Memory B cell (primary cell): ENCODE results near the gene SLC30A3.

ENCODE experiments used
- ATAC-seq: fragments of 150-1000 bp; cut with Tn5 transposase; 2 replicates; pipeline ENCODE4 v1.10.0; 2021; ENCODE audit warnings: low read depth, mild to moderate bottlenecking, moderate library complexity
- DNase-seq, 2 donors: peaks; one replicate each; pipeline ENCODE4 v3.0.0; 2022; ENCODE audit warnings: low spot score in 2 of 2
- H3K27ac Mint-ChIP-seq: one replicate; pipeline ENCODE4 v1.8.0; 2022; ENCODE audit warnings: mild to moderate bottlenecking, moderate library complexity, mixed read lengths
- H3K27me3 Mint-ChIP-seq: one replicate; pipeline ENCODE4 v1.8.0; 2022; ENCODE audit warnings: mixed read lengths
- H3K36me3 Mint-ChIP-seq: one replicate; pipeline ENCODE4 v1.8.0; 2022; ENCODE audit warnings: mild to moderate bottlenecking, mixed read lengths
- H3K4me1 Mint-ChIP-seq: one replicate; pipeline ENCODE4 v1.8.0; 2022; ENCODE audit warnings: mixed read lengths
- H3K4me3 Mint-ChIP-seq: one replicate; pipeline ENCODE4 v1.8.0; 2022; ENCODE audit warnings: mild to moderate bottlenecking, moderate library complexity, mixed read lengths
- H3K9me3 Mint-ChIP-seq: one replicate; pipeline ENCODE4 v1.8.0; 2022; ENCODE audit warnings: mixed read lengths

Gene SLC30A3

DNA sequence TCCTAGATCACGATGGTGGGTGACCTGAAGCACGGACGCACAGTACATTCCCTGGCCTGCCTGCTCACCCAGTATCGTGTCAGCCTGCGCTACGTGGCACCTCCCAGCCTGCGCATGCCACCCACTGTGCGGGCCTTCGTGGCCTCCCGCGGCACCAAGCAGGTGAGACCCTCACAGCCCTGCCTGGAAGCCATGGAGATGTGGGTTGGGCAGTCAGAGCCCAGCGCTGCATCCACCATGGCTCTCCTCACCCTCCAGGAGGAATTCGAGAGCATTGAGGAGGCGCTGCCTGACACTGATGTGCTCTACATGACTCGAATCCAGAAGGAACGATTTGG is 20.3 kb downstream of the SLC30A3 start:
- DNase-seq (no peak), ATAC-seq (no peak)
- no peaks in the 10 kb centered on the region for H3K27me3 Mint-ChIP-seq
- H3K4me3 Mint-ChIP-seq, result no peak overlapping the region
- no peaks in the 10 kb centered on the region for H3K9me3 Mint-ChIP-seq
- H3K4me1 Mint-ChIP-seq, result no peaks in the 10 kb centered on the region
- H3K36me3 Mint-ChIP-seq, result peaks cover 22% of the 10 kb centered on the region
- H3K27ac Mint-ChIP-seq, result no peak overlapping the region

DNA sequence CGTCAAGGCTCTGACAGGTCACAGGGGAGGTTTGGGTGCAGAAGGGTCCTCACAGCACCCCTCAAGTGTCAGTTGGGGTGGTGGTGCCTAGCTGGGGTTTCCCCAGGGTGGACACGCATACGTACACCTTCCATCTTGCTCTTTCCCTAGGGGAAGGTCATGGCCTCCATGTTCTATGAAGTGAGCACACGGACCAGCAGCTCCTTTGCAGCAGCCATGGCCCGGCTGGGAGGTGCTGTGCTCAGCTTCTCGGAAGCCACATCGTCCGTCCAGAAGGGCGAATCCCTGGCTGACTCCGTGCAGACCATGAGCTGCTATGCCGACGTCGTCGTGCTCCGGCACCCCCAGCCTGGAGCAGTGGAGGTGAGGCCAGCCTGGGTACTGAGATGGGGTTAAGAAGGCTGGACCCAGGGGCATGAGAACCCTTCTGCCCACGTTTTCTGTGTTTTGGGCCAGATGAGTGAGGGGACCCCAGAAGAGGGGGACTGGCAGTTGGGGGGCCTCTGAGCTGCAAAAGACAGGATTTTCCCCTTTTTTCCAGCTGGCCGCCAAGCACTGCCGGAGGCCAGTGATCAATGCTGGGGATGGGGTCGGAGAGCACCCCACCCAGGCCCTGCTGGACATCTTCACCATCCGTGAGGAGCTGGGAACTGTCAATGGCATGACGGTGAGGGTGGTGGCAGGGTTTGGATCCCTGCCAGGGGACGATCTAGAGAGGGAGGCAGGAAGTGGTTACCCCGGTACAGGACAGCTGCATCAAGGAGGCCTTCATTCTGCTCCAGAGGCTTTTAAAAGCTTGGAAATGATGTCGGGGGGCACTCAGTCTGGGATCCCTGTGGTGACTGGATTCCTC is 20.9 kb downstream of the SLC30A3 start:
- Mint-ChIP-seq H3K4me1 (no peaks in the 10 kb centered on the region), H3K4me3 (no peak overlapping the region), H3K36me3 (peaks cover 27% of the 10 kb centered on the region), H3K27ac (no peak overlapping the region), H3K9me3 (no peaks in the 10 kb centered on the region), H3K27me3 (no peaks in the 10 kb centered on the region)
- no peak for DNase-seq
- ATAC-seq, result no peak

DNA sequence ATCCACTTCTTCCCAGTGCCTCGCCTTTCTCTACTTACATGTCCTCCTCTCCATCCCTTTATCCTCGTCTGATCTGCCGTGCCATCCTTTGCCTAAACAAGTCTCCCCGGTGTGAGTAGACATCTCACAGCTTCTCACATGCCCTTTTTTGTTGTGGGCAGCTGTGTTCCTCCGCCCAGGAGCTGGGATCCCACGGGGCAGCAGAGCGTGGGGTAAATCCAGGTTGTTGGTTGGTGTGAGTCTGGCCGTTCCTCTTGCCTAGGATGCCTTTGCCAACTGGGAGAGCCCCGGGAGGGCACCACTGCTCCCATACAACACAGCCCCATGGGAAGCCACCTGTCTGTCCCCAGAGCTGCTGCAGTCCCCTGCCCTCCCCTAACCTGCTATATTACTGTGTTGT is 22.4 kb downstream of the SLC30A3 start:
- Mint-ChIP-seq H3K4me1 (no peaks in the 10 kb centered on the region), H3K27ac (no peak overlapping the region), H3K27me3 (no peaks in the 10 kb centered on the region), H3K36me3 (peaks cover 32% of the 10 kb centered on the region), H3K9me3 (no peaks in the 10 kb centered on the region), H3K4me3 (no peak overlapping the region)
- ATAC-seq (no peak), DNase-seq (no peak)

DNA sequence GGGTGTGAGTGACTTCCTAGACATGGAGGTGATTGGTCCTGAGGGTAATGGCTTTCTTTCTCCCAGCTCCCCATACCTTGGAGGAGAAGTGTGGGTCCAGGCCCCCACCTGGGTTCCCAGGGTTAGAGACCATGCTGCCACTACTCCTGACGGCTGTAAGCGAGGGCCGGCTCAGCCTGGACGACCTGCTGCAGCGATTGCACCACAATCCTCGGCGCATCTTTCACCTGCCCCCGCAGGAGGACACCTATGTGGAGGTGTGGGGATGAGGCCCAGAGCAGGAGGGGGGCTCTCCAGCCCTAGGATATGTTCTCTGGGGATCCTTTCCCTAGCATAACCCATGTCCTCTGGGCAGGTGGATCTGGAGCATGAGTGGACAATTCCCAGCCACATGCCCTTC is 23.9 kb downstream of the SLC30A3 start:
- DNase-seq (no peak), ATAC-seq (no peak)
- H3K9me3 Mint-ChIP-seq, result no peaks in the 10 kb centered on the region
- H3K27me3 Mint-ChIP-seq, result no peaks in the 10 kb centered on the region
- no peak overlapping the region for H3K4me3 Mint-ChIP-seq
- peaks cover 38% of the 10 kb centered on the region for H3K36me3 Mint-ChIP-seq
- no peaks in the 10 kb centered on the region for H3K4me1 Mint-ChIP-seq
- H3K27ac Mint-ChIP-seq, result no peak overlapping the region

DNA sequence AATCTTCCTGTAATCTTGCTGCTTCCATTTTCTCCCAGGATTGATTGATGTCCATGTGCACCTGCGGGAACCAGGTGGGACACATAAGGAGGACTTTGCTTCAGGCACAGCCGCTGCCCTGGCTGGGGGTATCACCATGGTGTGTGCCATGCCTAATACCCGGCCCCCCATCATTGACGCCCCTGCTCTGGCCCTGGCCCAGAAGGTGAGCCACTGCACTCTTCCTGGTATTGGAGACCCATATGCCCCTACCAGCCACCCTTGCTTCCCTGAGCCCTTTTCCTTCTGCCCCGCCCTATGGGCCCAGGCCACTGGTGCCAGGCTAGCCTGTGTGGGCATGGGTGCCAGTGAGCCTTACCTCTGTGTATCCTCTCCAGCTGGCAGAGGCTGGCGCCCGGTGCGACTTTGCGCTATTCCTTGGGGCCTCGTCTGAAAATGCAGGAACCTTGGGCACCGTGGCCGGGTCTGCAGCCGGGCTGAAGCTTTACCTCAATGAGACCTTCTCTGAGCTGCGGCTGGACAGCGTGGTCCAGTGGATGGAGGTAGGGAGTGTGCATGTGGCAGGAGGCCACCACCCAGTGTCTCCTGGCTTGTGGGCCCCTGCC is 25.4 kb downstream of the SLC30A3 start:
- Mint-ChIP-seq H3K4me3 (no peak overlapping the region), H3K4me1 (no peaks in the 10 kb centered on the region), H3K27ac (no peak overlapping the region), H3K9me3 (no peaks in the 10 kb centered on the region), H3K36me3 (peaks cover 39% of the 10 kb centered on the region), H3K27me3 (no peaks in the 10 kb centered on the region)
- DNase-seq (no peak), ATAC-seq (no peak)

DNA sequence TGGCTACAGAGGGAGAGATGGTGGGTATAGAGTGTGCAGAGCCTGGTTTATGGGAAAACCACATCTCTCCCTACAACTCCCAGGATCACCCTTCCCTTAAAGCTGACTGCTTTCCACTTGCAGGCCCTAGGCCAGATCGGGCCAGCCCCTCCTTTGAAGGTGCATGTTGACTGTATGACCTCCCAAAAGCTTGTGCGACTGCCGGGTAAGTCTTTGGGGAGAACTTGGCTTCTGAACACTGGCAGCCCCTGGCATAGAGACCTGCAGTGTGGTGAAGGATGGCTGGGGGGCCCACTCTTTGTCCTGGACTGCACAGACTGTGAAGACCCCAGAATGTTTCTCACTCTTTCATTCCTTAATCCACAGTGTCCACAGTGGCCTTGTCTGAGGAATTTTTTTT is 26.2 kb downstream of the SLC30A3 start:
- DNase-seq (no peak), ATAC-seq (no peak)
- no peak overlapping the region for H3K27ac Mint-ChIP-seq
- no peak overlapping the region for H3K4me3 Mint-ChIP-seq
- H3K9me3 Mint-ChIP-seq, result no peaks in the 10 kb centered on the region
- H3K27me3 Mint-ChIP-seq, result no peaks in the 10 kb centered on the region
- H3K4me1 Mint-ChIP-seq, result no peaks in the 10 kb centered on the region
- peaks cover 44% of the 10 kb centered on the region for H3K36me3 Mint-ChIP-seq

DNA sequence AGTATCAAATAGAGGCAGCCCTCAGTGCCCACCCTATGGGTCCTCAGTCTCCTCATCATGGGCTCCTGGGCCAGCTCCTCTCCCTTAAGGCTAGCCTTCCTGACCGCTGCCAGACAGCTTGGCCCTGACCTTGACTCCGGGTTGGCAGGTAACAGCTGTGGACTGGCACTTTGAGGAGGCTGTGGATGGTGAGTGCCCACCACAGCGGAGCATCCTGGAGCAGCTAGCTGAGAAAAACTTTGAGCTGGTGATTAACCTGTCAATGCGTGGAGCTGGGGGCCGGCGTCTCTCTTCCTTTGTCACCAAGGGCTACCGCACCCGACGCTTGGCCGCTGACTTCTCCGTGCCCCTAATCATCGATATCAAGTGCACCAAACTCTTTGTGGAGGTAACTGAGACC is 26.7 kb downstream of the SLC30A3 start:
- no peaks in the 10 kb centered on the region for H3K4me1 Mint-ChIP-seq
- peaks cover 47% of the 10 kb centered on the region for H3K36me3 Mint-ChIP-seq
- no peak overlapping the region for H3K27ac Mint-ChIP-seq
- ATAC-seq, result no peak
- H3K27me3 Mint-ChIP-seq, result no peaks in the 10 kb centered on the region
- DNase-seq, result no peak
- no peak overlapping the region for H3K4me3 Mint-ChIP-seq
- H3K9me3 Mint-ChIP-seq, result no peaks in the 10 kb centered on the region

DNA sequence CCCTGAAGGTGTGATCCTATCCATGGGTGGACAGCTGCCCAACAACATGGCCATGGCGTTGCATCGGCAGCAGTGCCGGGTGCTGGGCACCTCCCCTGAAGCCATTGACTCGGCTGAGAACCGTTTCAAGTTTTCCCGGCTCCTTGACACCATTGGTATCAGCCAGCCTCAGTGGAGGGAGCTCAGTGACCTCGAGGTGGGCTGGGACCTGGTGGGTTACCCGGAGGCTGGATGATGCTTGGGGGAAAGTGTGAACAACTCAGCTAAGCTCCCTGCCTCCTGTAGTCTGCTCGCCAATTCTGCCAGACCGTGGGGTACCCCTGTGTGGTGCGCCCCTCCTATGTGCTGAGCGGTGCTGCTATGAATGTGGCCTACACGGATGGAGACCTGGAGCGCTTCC is 29.5 kb downstream of the SLC30A3 start:
- Mint-ChIP-seq H3K36me3 (peaks cover 40% of the 10 kb centered on the region), H3K4me1 (no peaks in the 10 kb centered on the region), H3K27me3 (no peaks in the 10 kb centered on the region), H3K27ac (no peak overlapping the region), H3K4me3 (no peak overlapping the region), H3K9me3 (no peaks in the 10 kb centered on the region)
- ATAC-seq (no peak), DNase-seq (no peak)

DNA sequence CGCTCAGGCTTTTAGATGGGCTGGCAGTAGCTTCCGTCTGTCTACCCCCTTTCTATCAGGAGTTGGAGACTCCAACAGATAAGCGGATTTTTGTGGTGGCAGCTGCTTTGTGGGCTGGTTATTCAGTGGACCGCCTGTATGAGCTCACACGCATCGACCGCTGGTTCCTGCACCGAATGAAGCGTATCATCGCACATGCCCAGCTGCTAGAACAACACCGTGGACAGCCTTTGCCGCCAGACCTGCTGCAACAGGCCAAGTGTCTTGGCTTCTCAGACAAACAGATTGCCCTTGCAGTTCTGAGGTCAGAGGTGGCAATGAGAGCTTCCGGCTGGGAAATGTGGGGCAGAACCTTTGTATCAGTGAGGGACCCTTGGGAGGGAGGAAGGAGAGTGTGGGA is 30.9 kb downstream of the SLC30A3 start:
- H3K36me3 Mint-ChIP-seq, result peaks cover 38% of the 10 kb centered on the region
- DNase-seq, result no peak
- H3K4me3 Mint-ChIP-seq, result no peak overlapping the region
- no peak for ATAC-seq
- no peaks in the 10 kb centered on the region for H3K9me3 Mint-ChIP-seq
- no peaks in the 10 kb centered on the region for H3K4me1 Mint-ChIP-seq
- H3K27me3 Mint-ChIP-seq, result no peaks in the 10 kb centered on the region
- H3K27ac Mint-ChIP-seq, result no peak overlapping the region

DNA sequence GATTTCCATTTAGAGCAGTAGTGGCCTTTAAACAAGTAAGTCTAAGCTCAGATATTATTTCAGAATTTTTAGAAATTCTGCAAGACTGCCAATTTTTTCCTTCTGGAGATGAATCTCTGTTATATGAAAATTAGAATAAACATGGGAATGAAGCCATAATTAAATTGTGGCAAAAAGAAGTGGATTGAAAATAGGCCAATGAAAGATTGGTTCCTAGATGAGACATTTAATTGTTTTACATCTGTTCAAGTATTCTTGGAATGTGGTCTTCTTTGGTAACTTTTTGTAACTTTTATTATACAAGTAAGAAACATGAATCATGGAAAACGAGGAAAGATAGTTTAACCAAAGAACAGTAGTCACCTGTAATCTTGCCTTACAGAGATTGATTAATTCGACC is 35.3 kb downstream of the SLC30A3 start:
- ATAC-seq (no peak), DNase-seq (no peak)
- Mint-ChIP-seq H3K4me3 (no peak overlapping the region), H3K4me1 (no peaks in the 10 kb centered on the region), H3K36me3 (peaks cover 39% of the 10 kb centered on the region), H3K9me3 (no peaks in the 10 kb centered on the region), H3K27me3 (no peaks in the 10 kb centered on the region), H3K27ac (no peak overlapping the region)

DNA sequence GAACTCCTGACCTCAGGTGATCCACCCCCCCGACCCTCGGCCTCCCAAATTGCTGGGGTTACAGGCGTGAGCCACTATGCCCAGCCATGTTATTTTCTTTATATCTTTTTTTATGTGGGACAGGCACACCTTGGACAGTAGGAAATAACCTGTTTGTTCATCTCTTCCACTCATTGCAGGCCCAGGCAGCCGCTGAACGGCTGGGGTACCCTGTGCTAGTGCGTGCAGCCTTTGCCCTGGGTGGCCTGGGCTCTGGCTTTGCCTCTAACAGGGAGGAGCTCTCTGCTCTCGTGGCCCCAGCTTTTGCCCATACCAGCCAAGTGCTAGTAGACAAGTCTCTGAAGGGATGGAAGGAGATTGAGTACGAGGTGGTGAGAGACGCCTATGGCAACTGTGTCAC is 37.3 kb downstream of the SLC30A3 start:
- no peak overlapping the region for H3K4me3 Mint-ChIP-seq
- no peak for ATAC-seq
- peaks cover 38% of the 10 kb centered on the region for H3K36me3 Mint-ChIP-seq
- no peak overlapping the region for H3K27ac Mint-ChIP-seq
- H3K4me1 Mint-ChIP-seq, result no peaks in the 10 kb centered on the region
- H3K9me3 Mint-ChIP-seq, result no peaks in the 10 kb centered on the region
- DNase-seq, result no peak
- no peaks in the 10 kb centered on the region for H3K27me3 Mint-ChIP-seq

DNA sequence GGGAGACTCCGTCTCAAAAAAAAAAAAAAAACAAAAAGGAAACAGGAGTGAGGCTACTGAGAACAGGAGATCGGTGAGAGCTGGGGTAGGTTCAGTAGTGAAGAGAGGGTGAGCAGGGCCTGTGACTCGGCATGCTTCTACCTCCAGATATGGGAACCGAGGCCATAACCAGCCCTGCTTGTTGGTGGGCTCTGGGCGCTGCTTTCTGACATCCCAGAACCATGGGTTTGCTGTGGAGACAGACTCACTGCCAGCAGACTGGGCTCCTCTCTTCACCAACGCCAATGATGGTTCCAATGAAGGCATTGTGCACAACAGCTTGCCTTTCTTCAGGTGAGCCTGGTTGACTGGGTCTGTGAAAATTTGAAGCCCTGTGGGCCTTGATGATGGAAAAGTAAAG is 39.4 kb downstream of the SLC30A3 start:
- no peaks in the 10 kb centered on the region for H3K27me3 Mint-ChIP-seq
- ATAC-seq, result no peak
- H3K4me3 Mint-ChIP-seq, result no peak overlapping the region
- peaks cover 38% of the 10 kb centered on the region for H3K36me3 Mint-ChIP-seq
- H3K27ac Mint-ChIP-seq, result no peak overlapping the region
- peaks cover 8% of the 10 kb centered on the region for H3K4me1 Mint-ChIP-seq
- DNase-seq, result no peak
- H3K9me3 Mint-ChIP-seq, result no peaks in the 10 kb centered on the region

DNA sequence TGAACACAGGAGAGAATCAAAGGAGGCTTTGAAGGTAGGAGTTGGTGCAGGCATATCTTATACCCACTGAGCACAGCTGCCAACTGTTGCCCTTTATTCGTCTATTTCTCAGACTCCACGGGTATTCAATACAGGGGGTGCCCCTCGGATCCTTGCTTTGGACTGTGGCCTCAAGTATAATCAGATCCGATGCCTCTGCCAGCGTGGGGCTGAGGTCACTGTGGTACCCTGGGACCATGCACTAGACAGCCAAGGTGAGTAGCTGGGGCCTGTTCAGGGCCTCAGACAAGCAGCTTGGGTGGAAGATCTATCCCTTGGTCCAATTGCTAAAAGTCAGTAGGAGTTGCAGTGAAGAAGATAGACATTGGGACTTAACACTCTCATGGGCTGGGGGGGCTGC is 40.4 kb downstream of the SLC30A3 start:
- ATAC-seq (no peak), DNase-seq (no peak)
- Mint-ChIP-seq H3K27me3 (no peaks in the 10 kb centered on the region), H3K36me3 (peaks cover 38% of the 10 kb centered on the region), H3K4me1 (peaks cover 18% of the 10 kb centered on the region), H3K4me3 (no peak overlapping the region), H3K9me3 (no peaks in the 10 kb centered on the region), H3K27ac (no peak overlapping the region)

DNA sequence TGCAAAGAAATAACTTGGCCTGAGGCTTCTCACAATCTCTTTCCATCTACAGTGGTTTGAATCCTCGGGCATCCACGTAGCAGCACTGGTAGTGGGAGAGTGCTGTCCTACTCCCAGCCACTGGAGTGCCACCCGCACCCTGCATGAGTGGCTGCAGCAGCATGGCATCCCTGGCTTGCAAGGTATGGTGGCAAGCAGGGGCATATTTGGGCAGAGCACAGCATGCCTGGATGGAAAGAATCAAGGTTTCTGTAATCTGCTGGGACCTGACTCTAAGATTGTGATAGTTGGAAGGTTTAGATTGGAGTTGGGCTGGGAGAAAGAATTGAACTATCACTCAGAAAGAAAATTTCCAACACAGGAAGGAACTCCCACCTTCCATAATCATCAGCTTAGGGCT is 41.7 kb downstream of the SLC30A3 start:
- no peak overlapping the region for H3K4me3 Mint-ChIP-seq
- H3K36me3 Mint-ChIP-seq, result peaks cover 30% of the 10 kb centered on the region
- ATAC-seq, result no peak
- H3K27ac Mint-ChIP-seq, result no peak overlapping the region
- no peak for DNase-seq
- no peaks in the 10 kb centered on the region for H3K9me3 Mint-ChIP-seq
- H3K27me3 Mint-ChIP-seq, result no peaks in the 10 kb centered on the region
- peaks cover 25% of the 10 kb centered on the region for H3K4me1 Mint-ChIP-seq

DNA sequence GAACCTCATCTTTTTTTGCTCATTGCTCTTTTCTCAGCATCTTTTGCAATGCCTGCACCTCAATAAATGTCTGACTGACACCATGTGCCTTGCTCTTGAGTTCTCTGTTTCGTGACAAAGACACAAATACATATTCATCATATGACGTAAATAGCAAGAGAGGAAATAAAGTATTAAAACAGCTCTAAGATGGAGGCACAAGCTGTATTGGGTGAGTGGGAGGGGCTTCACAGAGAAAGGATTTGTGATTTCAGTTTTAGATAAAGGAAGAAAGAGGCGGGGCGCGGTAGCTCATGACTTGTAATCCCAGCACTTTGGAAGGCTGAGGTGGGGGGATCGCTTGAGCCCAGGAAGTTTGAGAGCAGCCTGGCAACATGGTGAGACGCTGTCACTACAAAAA is 42.8 kb downstream of the SLC30A3 start:
- H3K4me3 Mint-ChIP-seq, result no peak overlapping the region
- ATAC-seq, result no peak
- no peaks in the 10 kb centered on the region for H3K27me3 Mint-ChIP-seq
- DNase-seq, result no peak
- H3K4me1 Mint-ChIP-seq, result peaks cover 27% of the 10 kb centered on the region
- H3K9me3 Mint-ChIP-seq, result no peaks in the 10 kb centered on the region
- no peak overlapping the region for H3K27ac Mint-ChIP-seq
- peaks cover 28% of the 10 kb centered on the region for H3K36me3 Mint-ChIP-seq
